Mesodermal cell (in vitro differentiated cells): ENCODE measurements around the gene LKAAEAR1. TPM values are rescaled to one million over a fixed set of nuclear protein-coding genes. Genes with fewer than 3 reads are reported as not detected.
"Not testable (repeated sequence)": the region's sequence is repeated elsewhere in the genome, so short reads cannot be mapped to it uniquely, and the experiment has no call there.

Experiments
- H3K27ac ChIP-seq: 2 replicates; pipeline ENCODE4 v1.7.0; 2013; ENCODE audit warnings: mild to moderate bottlenecking, low read depth, low read length, moderate library complexity; ENCODE audit not compliant: severe bottlenecking
- H3K36me3 ChIP-seq: 2 replicates; pipeline ENCODE4 v1.7.1; 2013; ENCODE audit warnings: mild to moderate bottlenecking, low read length, moderate library complexity; ENCODE audit not compliant: control insufficient read depth, insufficient read depth
- H3K4me1 ChIP-seq: one replicate; pipeline ENCODE4 v1.7.1; 2013; ENCODE audit warnings: mild to moderate bottlenecking, low read length; ENCODE audit not compliant: insufficient read depth, control insufficient read depth, poor library complexity, severe bottlenecking
- H3K4me3 ChIP-seq: 2 replicates; pipeline ENCODE4 v1.7.0; 2013; ENCODE audit warnings: low read length, control low read depth, mild to moderate bottlenecking; ENCODE audit not compliant: insufficient read depth, poor library complexity, severe bottlenecking; ENCODE audit errors: extremely low read depth
- H3K9me3 ChIP-seq: 2 replicates; pipeline ENCODE4 v1.7.1; 2013; ENCODE audit warnings: mild to moderate bottlenecking, low read length, moderate library complexity; ENCODE audit not compliant: control insufficient read depth
- WGBS, 2 experiments: methylation state at CpG; one replicate each; pipeline ENCODE4 v1.1.5; 2013; ENCODE audit warnings: missing lambda C conversion rate in 2 of 2; ENCODE audit not compliant: insufficient coverage in 2 of 2; 5-methylcytosine and 5-hydroxymethylcytosine counted together
- polyA plus RNA-seq, 2 experiments: library from polyadenylated mRNA; stranded (reverse); fragments of 50-300 nt; gene quantifications; one replicate each; pipeline ENCODE4 v1.2.3, GENCODE V29; 2013

Gene LKAAEAR1
- polyA plus RNA-seq (2013, experiment 1 of 2), result not detected
- polyA plus RNA-seq (2013, experiment 2 of 2), result not detected

- Histone ChIP-seq H3K4me1 (peaks cover 4% of the 10 kb centered on the region), H3K9me3 (peaks cover 4% of the 10 kb centered on the region), H3K4me3 (peak within 1 kb of the TSS; percentile 44), H3K27ac (no peak within 1 kb of the TSS), H3K36me3 (no peaks in the 10 kb centered on the region)
- WGBS, 2 experiments, result 4 to 6% methylated on average over 73 to 75 of the region's 86 CpGs
Observed at GRCh38 chr20:64083804-64084684, at the start of gene LKAAEAR1. Gene LKAAEAR1 (minus strand): TSS chr20:64084398. CDS start chr20:64084219, 179 bp downstream.

GRCh38 chr20:64131406-64131805 is 47.2 kb upstream of the LKAAEAR1 start:
- Histone ChIP-seq H3K4me1 (no peaks in the 10 kb centered on the region), H3K36me3 (no peaks in the 10 kb centered on the region), H3K9me3 (no peaks in the 10 kb centered on the region), H3K27ac (no peak overlapping the region), H3K4me3 (no peak overlapping the region)
- 87 to 91% methylated on average over 4 of the region's 4 CpGs for WGBS, 2 experiments

GRCh38 chr20:64130876-64131275 is 46.7 kb upstream of the LKAAEAR1 start:
- Histone ChIP-seq H3K27ac (no peak overlapping the region), H3K4me1 (no peaks in the 10 kb centered on the region), H3K4me3 (no peak overlapping the region), H3K9me3 (no peaks in the 10 kb centered on the region), H3K36me3 (no peaks in the 10 kb centered on the region)
- WGBS, 2 experiments, result 90 to 91% methylated on average over 7 to 10 of the region's 10 CpGs

- H3K9me3 ChIP-seq, result no peaks in the 10 kb centered on the region
Observed at GRCh38 chr20:64130271-64130670, 46.1 kb upstream of the LKAAEAR1 start.

GRCh38 chr20:64129146-64129782 is 45.1 kb upstream of the LKAAEAR1 start:
- WGBS, 2 experiments, result 78 to 89% methylated on average over 10 of the region's 11 CpGs
- Histone ChIP-seq H3K36me3 (no peaks in the 10 kb centered on the region), H3K27ac (no peak overlapping the region), H3K4me3 (no peak overlapping the region), H3K9me3 (no peaks in the 10 kb centered on the region), H3K4me1 (no peaks in the 10 kb centered on the region)

More at GRCh38 chr20:64130271-64130670, 46.1 kb upstream of the LKAAEAR1 start:
- no peak overlapping the region for H3K27ac ChIP-seq
- H3K4me3 ChIP-seq, result no peak overlapping the region
- 83 to 85% methylated on average over 4 to 5 of the region's 5 CpGs for WGBS, 2 experiments
- H3K36me3 ChIP-seq, result no peaks in the 10 kb centered on the region
- H3K4me1 ChIP-seq, result no peaks in the 10 kb centered on the region

- WGBS, 2 experiments, result 89 to 91% methylated on average over 10 to 11 of the region's 11 CpGs
- not testable (repeated sequence) for H3K27ac ChIP-seq, H3K4me1 ChIP-seq, H3K9me3 ChIP-seq, H3K4me3 ChIP-seq, H3K36me3 ChIP-seq
Observed at GRCh38 chr20:64123517-64123916, 39.3 kb upstream of the LKAAEAR1 start.

- 77 to 82% methylated on average over 10 to 11 of the region's 11 CpGs for WGBS, 2 experiments
- H3K27ac ChIP-seq, H3K4me1 ChIP-seq, H3K9me3 ChIP-seq, H3K36me3 ChIP-seq, H3K4me3 ChIP-seq: not testable (repeated sequence)
Observed at GRCh38 chr20:64122927-64123326, 38.7 kb upstream of the LKAAEAR1 start.

GRCh38 chr20:64121586-64121985 is 37.4 kb upstream of the LKAAEAR1 start:
- Histone ChIP-seq H3K4me3 (no peak overlapping the region), H3K27ac (no peak overlapping the region), H3K9me3 (no peaks in the 10 kb centered on the region), H3K4me1 (no peaks in the 10 kb centered on the region), H3K36me3 (no peaks in the 10 kb centered on the region)
- 91 to 93% methylated on average over 10 to 11 of the region's 12 CpGs for WGBS, 2 experiments

- no peak overlapping the region for H3K27ac ChIP-seq
- WGBS, 2 experiments, result 76 to 77% methylated on average over 8 to 12 of the region's 14 CpGs
- H3K9me3 ChIP-seq, result no peaks in the 10 kb centered on the region
- H3K36me3 ChIP-seq, result no peaks in the 10 kb centered on the region
- H3K4me1 ChIP-seq, result no peaks in the 10 kb centered on the region
- no peak overlapping the region for H3K4me3 ChIP-seq
Observed at GRCh38 chr20:64119681-64120341, 35.6 kb upstream of the LKAAEAR1 start.

- Histone ChIP-seq H3K4me1 (no peaks in the 10 kb centered on the region), H3K36me3 (no peaks in the 10 kb centered on the region), H3K9me3 (no peaks in the 10 kb centered on the region), H3K4me3 (no peak overlapping the region), H3K27ac (no peak overlapping the region)
- 80 to 94% methylated on average over 5 to 7 of the region's 8 CpGs for WGBS, 2 experiments
Observed at GRCh38 chr20:64119301-64119680, 35.1 kb upstream of the LKAAEAR1 start.
